OCI-LY1 (cell line): ENCODE measurements around the gene GJC1.

Source experiments
- EZH2 ChIP-seq: fragments of 200-600 bp; sonication (generic), shearing (Covaris generic); IDR thresholded peaks from 2 replicates; pipeline ENCODE4 v1.8.0; 2017; ENCODE audit warnings: borderline replicate concordance, mixed run types, mild to moderate bottlenecking, antibody characterized with exemption, low read length, moderate library complexity, mixed read lengths
- TF ChIP-seq, protein P1 (sequence below): fragments of 200-600 bp; sonication (generic), shearing (Covaris generic); IDR thresholded peaks from 2 replicates; pipeline ENCODE4 v1.5.1; 2017; ENCODE audit warnings: mild to moderate bottlenecking, antibody characterized with exemption, low read length, moderate library complexity, mixed read lengths

DNA sequence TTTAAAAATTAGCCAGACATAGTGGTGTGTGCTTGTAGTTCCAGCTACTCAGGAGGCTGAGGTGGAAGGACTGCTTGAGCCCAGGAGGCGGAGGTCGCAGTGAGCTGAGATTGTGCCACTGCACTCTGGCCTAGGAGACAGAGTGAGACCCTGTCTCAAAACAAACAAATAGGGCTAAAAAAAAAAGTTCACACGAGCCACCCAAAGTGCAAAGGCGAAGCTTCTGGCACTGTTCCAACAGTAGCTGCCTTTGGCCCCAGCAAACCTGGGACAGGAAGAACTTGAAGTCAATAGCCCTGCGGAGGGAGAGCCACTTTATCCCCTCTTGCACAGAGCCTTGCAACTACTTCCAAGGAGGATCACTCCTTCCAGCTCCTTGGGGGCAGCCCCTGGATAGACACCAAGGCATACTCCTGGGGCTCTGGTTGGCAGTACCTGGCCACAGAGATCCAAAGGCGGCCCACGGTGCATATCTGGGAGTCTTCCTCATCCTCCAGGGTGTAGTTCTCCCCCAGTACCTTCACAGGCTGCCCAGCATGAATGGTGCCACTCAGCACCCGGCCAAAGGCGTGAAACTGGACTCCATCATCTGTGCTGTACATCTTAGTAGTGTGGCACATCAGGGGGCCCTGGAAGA lies 32.3 kb upstream of the GJC1 start:
- TF ChIP-seq, protein P1, sequence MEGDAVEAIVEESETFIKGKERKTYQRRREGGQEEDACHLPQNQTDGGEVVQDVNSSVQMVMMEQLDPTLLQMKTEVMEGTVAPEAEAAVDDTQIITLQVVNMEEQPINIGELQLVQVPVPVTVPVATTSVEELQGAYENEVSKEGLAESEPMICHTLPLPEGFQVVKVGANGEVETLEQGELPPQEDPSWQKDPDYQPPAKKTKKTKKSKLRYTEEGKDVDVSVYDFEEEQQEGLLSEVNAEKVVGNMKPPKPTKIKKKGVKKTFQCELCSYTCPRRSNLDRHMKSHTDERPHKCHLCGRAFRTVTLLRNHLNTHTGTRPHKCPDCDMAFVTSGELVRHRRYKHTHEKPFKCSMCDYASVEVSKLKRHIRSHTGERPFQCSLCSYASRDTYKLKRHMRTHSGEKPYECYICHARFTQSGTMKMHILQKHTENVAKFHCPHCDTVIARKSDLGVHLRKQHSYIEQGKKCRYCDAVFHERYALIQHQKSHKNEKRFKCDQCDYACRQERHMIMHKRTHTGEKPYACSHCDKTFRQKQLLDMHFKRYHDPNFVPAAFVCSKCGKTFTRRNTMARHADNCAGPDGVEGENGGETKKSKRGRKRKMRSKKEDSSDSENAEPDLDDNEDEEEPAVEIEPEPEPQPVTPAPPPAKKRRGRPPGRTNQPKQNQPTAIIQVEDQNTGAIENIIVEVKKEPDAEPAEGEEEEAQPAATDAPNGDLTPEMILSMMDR, result no peak
- TF ChIP-seq EZH2, result no peak
